Right lobe of liver (tissue), 6 donors: ENCODE results near the gene CIAO1. TPM values are rescaled to one million over a fixed set of nuclear protein-coding genes. Genes with fewer than 3 reads are reported as not detected.

Experiments
- ATAC-seq, 4 donors: fragments of 200-7000 bp; cut with Tn5 transposase; one replicate each; pipeline ENCODE4 v1.9.1; 2020; ENCODE audit warnings: mild to moderate bottlenecking in 4 of 4, moderate library complexity in 4 of 4
- DNase-seq, 3 donors: peaks; one replicate each; pipeline ENCODE4 v3.0.0-alpha.2; 2020
- H3K27ac ChIP-seq, 3 donors: fragments of 200-600 bp; one replicate each; pipeline ENCODE4 v1.8.0; 2022
- H3K27me3 ChIP-seq, 2 donors: fragments of 200-600 bp; one replicate each; pipeline ENCODE4 v1.8.0; 2022
- H3K36me3 ChIP-seq, 4 donors: fragments of 200-600 bp; sonication (generic) in 1 of 4; one replicate each; pipeline versions ENCODE4 v1.5.1 to v1.8.0; 2017 to 2022; ENCODE audit warnings: control low read depth in 1 of 4
- H3K4me1 ChIP-seq, 4 donors: fragments of 200-600 bp; sonication (generic) in 1 of 4; one replicate each; pipeline versions ENCODE4 v1.5.1 to v1.8.0; 2017 to 2022; ENCODE audit warnings: control low read depth in 1 of 4
- H3K4me3 ChIP-seq, 3 donors: fragments of 200-600 bp; one replicate each; pipeline ENCODE4 v1.8.0; 2022
- H3K9me3 ChIP-seq, 4 donors: fragments of 200-600 bp; sonication (generic) in 1 of 4; one replicate each; pipeline versions ENCODE4 v1.5.1 to v1.8.0; 2017 to 2022; ENCODE audit warnings: control low read depth in 1 of 4
- CTCF ChIP-seq, 4 donors: fragments of 200-600 bp in 3 of 4; fragments of 450-650 bp in 1 of 4; IDR thresholded peaks; one replicate each; pipeline versions ENCODE4 v1.5.1 to v1.8.0; 2016 to 2022; ENCODE audit warnings: antibody characterized with exemption in 4 of 4, mild to moderate bottlenecking in 2 of 4
- POLR2A ChIP-seq: fragments of 450-650 bp; IDR thresholded peaks from one replicate; pipeline ENCODE4 v1.6.1; 2017; ENCODE audit warnings: antibody characterized with exemption, mild to moderate bottlenecking
- WGBS: methylation state at CpG from one replicate; pipeline ENCODE4 v1.1.6; 2018; ENCODE audit warnings: low coverage, low lambda C conversion rate; ENCODE audit not compliant: insufficient coverage; ENCODE audit errors: missing lambda C conversion rate; 5-methylcytosine and 5-hydroxymethylcytosine counted together
- intact Hi-C, 2 donors: fragments of 100-400 bp; cut with DNase I; formaldehyde crosslinking; loops; one replicate each; pipeline versions ENCODE4 v1.11.2 to v1.14.1; 2022
- total RNA-seq, 6 experiments: library from RNA; depleted of rRNA in 2 of 6; stranded (reverse); fragments of >200 nt in 2 of 6; fragmentation: NEBNext Ultra II Directional in 3 of 6; extraction: Animal tissue kit (Norgen Biotek cat#: 25700) in 3 of 6; gene quantifications; one replicate each; pipeline versions ENCODE4 v1.1.0 to v1.2.4, GENCODE V29; 2016 to 2023
- donor health status: DM: no; HTN: yes; CAD: no.
- donor health status: DM: no; HTN: no; CAD: no.
- donor health status: DM: no; HTN: no; CAD: no.
- donor health status: DM: no; HTN: yes; CAD: no.
- donor health status: DM: no; HTN: yes; CAD: no.

The CIAO1 gene
- total RNA-seq, 6 experiments from 2014 or later, result 39.8 to 80.3 (median 45.0) TPM

- Histone ChIP-seq H3K4me3 (peak overlapping the region; percentile 95 to 98 (median 97)), H3K36me3 (peaks cover 0 to 42% (median 15%) of the 10 kb centered on the region in 4 donors), H3K27me3 (no peaks in the 10 kb centered on the region), H3K4me1 (peaks cover 0 to 26% (median 10%) of the 10 kb centered on the region in 4 donors), H3K27ac (no peak overlapping the region), H3K9me3 (no peaks in the 10 kb centered on the region)
- TF ChIP-seq POLR2A, result no peak
- TF ChIP-seq CTCF (IDR thresholded peaks at IDR 0.05), result peak in 3 of 4 donors; percentile 10 to 36 (median 20)
- ATAC-seq (no peak), DNase-seq (peak in 1 of 3 donors; percentile 47)
- WGBS, result 53% methylated on average over 4 of the region's 12 CpGs
- intact Hi-C loops, result no loop called here
These were observed 1.3 kb downstream of the CIAO1 start for GRCh38 chr2:96267159-96267971.

GRCh38 chr2:96271995-96272394 lies 6.0 kb downstream of the CIAO1 start:
- WGBS, result 100% methylated on average over 1 of the region's 3 CpGs

GRCh38 chr2:96273763-96274162 lies 7.7 kb downstream of the CIAO1 start:
- peaks cover 5 to 84% (median 32%) of the 10 kb centered on the region in 4 donors for H3K36me3 ChIP-seq
- TF ChIP-seq CTCF (IDR thresholded peaks at IDR 0.05) (no peak), POLR2A (no peak)
- no peaks in the 10 kb centered on the region for H3K27me3 ChIP-seq
- DNase-seq (no peak), ATAC-seq (no peak)
- H3K4me3 ChIP-seq, result no peak overlapping the region
- no peaks in the 10 kb centered on the region for H3K4me1 ChIP-seq
- no peaks in the 10 kb centered on the region for H3K9me3 ChIP-seq
- WGBS, result 77% methylated on average over 3 of the region's 3 CpGs
- intact Hi-C loops, result no loop called here
- no peak overlapping the region for H3K27ac ChIP-seq

More at GRCh38 chr2:96271995-96272394, 6.0 kb downstream of the CIAO1 start:
- ATAC-seq (peak; percentile 34 to 47 (median 41)), DNase-seq (no peak)
- Histone ChIP-seq H3K9me3 (no peaks in the 10 kb centered on the region), H3K36me3 (peaks cover 4 to 79% (median 25%) of the 10 kb centered on the region in 4 donors), H3K4me3 (no peak overlapping the region), H3K27me3 (no peaks in the 10 kb centered on the region), H3K4me1 (peaks cover 0 to 3% (median 0%) of the 10 kb centered on the region in 4 donors), H3K27ac (no peak overlapping the region)
- TF ChIP-seq CTCF (IDR thresholded peaks at IDR 0.05) (peak in 1 of 4 donors; percentile 7), POLR2A (no peak)
- intact Hi-C loops, result no loop called here

- Histone ChIP-seq H3K27me3 (no peaks in the 10 kb centered on the region), H3K9me3 (no peaks in the 10 kb centered on the region), H3K4me3 (no peak overlapping the region), H3K4me1 (no peaks in the 10 kb centered on the region), H3K36me3 (peaks cover 5 to 84% (median 37%) of the 10 kb centered on the region in 4 donors), H3K27ac (no peak overlapping the region)
- ATAC-seq (peak in 1 of 4 donors; percentile 17), DNase-seq (no peak)
- intact Hi-C loops, result no loop called here
- TF ChIP-seq POLR2A (no peak), CTCF (IDR thresholded peaks at IDR 0.05) (no peak)
- WGBS, result 47% methylated on average over 5 of the region's 7 CpGs
These were observed 8.5 kb downstream of the CIAO1 start for GRCh38 chr2:96274355-96275056.
